Mesenchymal stem cell (in vitro differentiated cells and primary cell): ENCODE results near the gene SMOC2.

Source experiments
- DNase-seq: peaks from one replicate; pipeline ENCODE4 v3.0.0-alpha.2; 2013
- H2AFZ ChIP-seq: one replicate; pipeline ENCODE4 v1.6.1; 2013; ENCODE audit warnings: low read depth, mild to moderate bottlenecking, control low read depth, inconsistent platforms, low read length, moderate library complexity
- H2AK5ac ChIP-seq: 2 replicates; pipeline ENCODE4 v1.6.1; 2013; ENCODE audit warnings: low read length, moderate library complexity, mild to moderate bottlenecking, inconsistent platforms; ENCODE audit not compliant: severe bottlenecking
- H2BK120ac ChIP-seq: one replicate; pipeline ENCODE4 v1.6.1; 2013; ENCODE audit warnings: low read depth, mild to moderate bottlenecking, inconsistent platforms, low read length, moderate library complexity
- H2BK12ac ChIP-seq, 2 experiments: one replicate each; pipeline ENCODE4 v1.6.1; 2013; ENCODE audit warnings: inconsistent platforms in 2 of 2, low read length in 2 of 2, mild to moderate bottlenecking in 2 of 2, moderate library complexity in 2 of 2, control low read depth in 1 of 2
- H2BK15ac ChIP-seq: one replicate; pipeline ENCODE4 v1.6.1; 2013; ENCODE audit warnings: mild to moderate bottlenecking, low read depth, inconsistent platforms; ENCODE audit not compliant: poor library complexity, severe bottlenecking
- H2BK5ac ChIP-seq: 2 replicates; pipeline ENCODE4 v1.6.1; 2013; ENCODE audit warnings: low read depth, mild to moderate bottlenecking, low read length, control low read depth, inconsistent platforms; ENCODE audit not compliant: poor library complexity, severe bottlenecking
- H3K14ac ChIP-seq, 2 experiments: one replicate each; pipeline ENCODE4 v1.6.1; 2013; ENCODE audit warnings: inconsistent platforms in 2 of 2, low read length in 2 of 2, control low read depth in 1 of 2, mild to moderate bottlenecking in 1 of 2, moderate library complexity in 1 of 2
- H3K18ac ChIP-seq, 2 experiments: one replicate each; pipeline ENCODE4 v1.6.1; 2013; ENCODE audit warnings: inconsistent platforms in 2 of 2, low read length in 2 of 2, control low read depth in 1 of 2, low read depth in 1 of 2, mild to moderate bottlenecking in 1 of 2
- H3K23ac ChIP-seq, 2 experiments: one replicate each; pipeline ENCODE4 v1.6.1; 2013; ENCODE audit warnings: inconsistent platforms in 2 of 2, low read length in 2 of 2, mild to moderate bottlenecking in 2 of 2, moderate library complexity in 2 of 2, control low read depth in 1 of 2
- H3K27ac ChIP-seq: 2 replicates; pipeline ENCODE4 v1.5.1; 2013; ENCODE audit warnings: mild to moderate bottlenecking, moderate library complexity, low read length, control low read depth, inconsistent platforms; ENCODE audit not compliant: poor library complexity, severe bottlenecking
- H3K27me3 ChIP-seq, 2 experiments: 2 replicates each; pipeline versions ENCODE4 v1.6.1 to v1.7.0; 2013; ENCODE audit warnings: low read length in 2 of 2, mild to moderate bottlenecking in 2 of 2, moderate library complexity in 2 of 2, control low read depth in 1 of 2, inconsistent platforms in 1 of 2; ENCODE audit not compliant: control insufficient read depth in 1 of 2, insufficient read depth in 1 of 2
- H3K36me3 ChIP-seq, 2 experiments: 2 replicates each; pipeline versions ENCODE4 v1.6.1 to v1.7.0; 2013; ENCODE audit warnings: low read length in 2 of 2, control low read depth in 1 of 2, inconsistent platforms in 1 of 2, low read depth in 1 of 2, mild to moderate bottlenecking in 1 of 2; ENCODE audit not compliant: insufficient read depth in 2 of 2, control insufficient read depth in 1 of 2
- H3K4ac ChIP-seq, 2 experiments: one replicate each; pipeline ENCODE4 v1.6.1; 2013; ENCODE audit warnings: inconsistent platforms in 2 of 2, low read length in 2 of 2, mild to moderate bottlenecking in 2 of 2, moderate library complexity in 2 of 2, control low read depth in 1 of 2, low read depth in 1 of 2
- H3K4me1 ChIP-seq: 2 replicates; pipeline ENCODE4 v1.6.1; 2013; ENCODE audit warnings: low read depth, low read length, control low read depth; ENCODE audit not compliant: control insufficient read depth, insufficient read depth
- H3K4me2 ChIP-seq: 2 replicates; pipeline ENCODE4 v1.6.1; 2013; ENCODE audit warnings: low read length, mild to moderate bottlenecking, inconsistent platforms; ENCODE audit not compliant: poor library complexity, severe bottlenecking
- H3K4me3 ChIP-seq, 2 experiments: 2 replicates each; pipeline versions ENCODE4 v1.5.1 to v1.7.0; 2013; ENCODE audit warnings: low read length in 2 of 2, mild to moderate bottlenecking in 2 of 2, control low read depth in 1 of 2, low read depth in 1 of 2; ENCODE audit not compliant: insufficient read depth in 1 of 2
- H3K79me1 ChIP-seq: replicated peaks from 2 replicates; pipeline ENCODE4 v1.6.1; 2013; ENCODE audit warnings: mild to moderate bottlenecking, control low read depth, low read length, inconsistent platforms; ENCODE audit not compliant: poor library complexity, severe bottlenecking
- H3K9ac ChIP-seq: 2 replicates; pipeline ENCODE4 v1.7.0; 2013; ENCODE audit warnings: mild to moderate bottlenecking, low read length, moderate library complexity
- H3K9me3 ChIP-seq: 2 replicates; pipeline ENCODE4 v1.7.0; 2013; ENCODE audit warnings: mild to moderate bottlenecking, low read length; ENCODE audit not compliant: control insufficient read depth
- H4K8ac ChIP-seq: one replicate; pipeline ENCODE4 v1.6.1; 2013; ENCODE audit warnings: inconsistent platforms, mild to moderate bottlenecking, low read length, moderate library complexity
- H4K91ac ChIP-seq: one replicate; pipeline ENCODE4 v1.6.1; 2013; ENCODE audit warnings: mild to moderate bottlenecking, low read length, inconsistent platforms
- WGBS: methylation state at CpG from one replicate; pipeline ENCODE4 v1.1.7; 2013; ENCODE audit warnings: mixed read lengths; 5-methylcytosine and 5-hydroxymethylcytosine counted together

SMOC2 gene

DNA sequence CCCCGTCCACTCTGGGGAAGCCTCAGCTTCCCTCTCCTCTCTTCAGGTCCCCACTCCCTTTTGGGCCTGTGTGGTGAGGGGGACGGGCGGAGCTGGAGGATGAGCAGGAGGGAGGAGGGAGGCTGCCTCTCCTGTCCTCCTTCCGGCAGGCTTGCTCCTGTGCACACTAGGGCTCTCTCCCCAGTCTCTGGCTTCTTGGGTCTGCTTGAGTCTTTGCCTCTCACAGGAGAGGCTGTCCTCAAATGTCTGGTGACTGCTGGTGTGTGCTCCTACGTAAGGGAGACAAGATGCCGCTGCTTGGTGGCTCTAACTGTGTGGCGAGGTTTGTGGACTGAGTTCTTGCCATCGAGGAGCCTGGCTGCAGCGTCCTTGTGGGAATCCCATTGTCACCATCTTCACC lies 8.8 kb upstream of the SMOC2 start:
- no peak for DNase-seq
- no peak overlapping the region for H2AFZ ChIP-seq
- no peak overlapping the region for H3K14ac ChIP-seq
- no peak overlapping the region for H2BK12ac ChIP-seq
- H3K27me3 ChIP-seq: peaks cover 40 to 47% of the 10 kb centered on the region in 2 experiments
- no peak overlapping the region for H3K4me2 ChIP-seq
- H3K4ac ChIP-seq: no peak overlapping the region
- H2BK120ac ChIP-seq: no peak overlapping the region
- H2AK5ac ChIP-seq: no peak overlapping the region
- no peaks in the 10 kb centered on the region for H3K36me3 ChIP-seq
- H3K4me1 ChIP-seq: no peaks in the 10 kb centered on the region
- no peak overlapping the region for H3K27ac ChIP-seq
- no peak overlapping the region for H3K18ac ChIP-seq
- H2BK15ac ChIP-seq: no peak overlapping the region
- no peak overlapping the region for H3K4me3 ChIP-seq
- H3K79me1 ChIP-seq: no peaks in the 10 kb centered on the region
- no peak overlapping the region for H4K8ac ChIP-seq
- no peak overlapping the region for H3K9ac ChIP-seq
- H3K23ac ChIP-seq: no peak overlapping the region
- 78% methylated on average over 8 of the region's 9 CpGs for WGBS
- H2BK5ac ChIP-seq: no peak overlapping the region
- no peak overlapping the region for H4K91ac ChIP-seq
- no peaks in the 10 kb centered on the region for H3K9me3 ChIP-seq

DNA sequence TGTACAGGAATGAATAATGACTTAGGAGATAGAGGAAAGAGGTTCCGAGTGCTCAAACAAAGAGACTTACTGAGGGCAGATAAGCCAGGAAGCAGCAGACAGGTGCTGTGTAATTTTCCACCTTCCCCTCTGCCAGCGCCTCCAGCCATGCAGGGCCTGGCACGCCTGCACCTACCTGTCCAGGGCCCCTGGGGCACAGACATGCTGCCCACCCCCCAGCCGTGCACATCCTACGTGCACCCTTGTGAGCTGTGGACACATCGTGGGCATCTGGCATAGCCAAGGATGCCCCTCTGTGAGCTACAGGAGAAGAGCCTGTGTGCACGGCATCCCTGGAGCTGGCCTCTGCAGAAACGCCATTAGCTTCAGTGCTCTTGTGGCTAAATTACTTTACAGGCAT lies 7.1 kb upstream of the SMOC2 start:
- Histone ChIP-seq H3K36me3 (no peaks in the 10 kb centered on the region), H3K27ac (no peak overlapping the region), H3K4me2 (no peak overlapping the region), H2BK120ac (no peak overlapping the region), H2BK5ac (no peak overlapping the region), H3K18ac (no peak overlapping the region), H3K27me3 (peaks cover 44 to 52% of the 10 kb centered on the region in 2 experiments), H2AK5ac (no peak overlapping the region), H3K4me3 (no peak overlapping the region), H3K4me1 (no peaks in the 10 kb centered on the region), H3K79me1 (no peaks in the 10 kb centered on the region), H3K23ac (no peak overlapping the region), H3K4ac (no peak overlapping the region), H4K91ac (no peak overlapping the region), H2BK12ac (no peak overlapping the region), H3K14ac (no peak overlapping the region), H2BK15ac (no peak overlapping the region), H3K9me3 (no peaks in the 10 kb centered on the region), H4K8ac (no peak overlapping the region), H3K9ac (no peak overlapping the region), H2AFZ (no peak overlapping the region)
- WGBS: 90% methylated on average over 7 of the region's 8 CpGs
- no peak for DNase-seq

DNA sequence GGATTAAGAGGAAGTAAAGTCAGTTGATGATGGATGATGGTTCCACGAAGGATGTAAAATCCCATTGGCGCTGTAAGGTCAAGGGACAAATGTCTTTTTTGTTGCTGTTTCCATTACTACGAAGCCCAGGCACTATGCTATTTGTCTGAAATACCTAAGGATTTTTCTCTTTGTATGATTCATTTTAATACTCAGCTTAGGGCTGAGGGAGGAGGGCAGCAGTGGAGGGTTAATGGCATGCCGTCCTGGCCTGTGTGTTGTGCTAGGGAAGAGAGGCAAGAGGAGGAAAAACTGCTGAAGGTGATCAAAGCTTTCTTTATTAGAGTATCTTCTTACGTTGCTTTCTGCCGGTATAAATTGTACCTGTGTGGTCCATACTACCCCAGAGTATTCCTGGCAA lies 6.5 kb upstream of the SMOC2 start:
- Histone ChIP-seq H3K9ac (no peak overlapping the region), H3K4me2 (no peak overlapping the region), H3K4me1 (no peaks in the 10 kb centered on the region), H2BK120ac (no peak overlapping the region), H3K4ac (no peak overlapping the region), H3K14ac (no peak overlapping the region), H3K27me3 (peaks cover 48 to 55% of the 10 kb centered on the region in 2 experiments), H2BK12ac (no peak overlapping the region), H3K9me3 (no peaks in the 10 kb centered on the region), H2AK5ac (no peak overlapping the region), H3K27ac (no peak overlapping the region), H4K91ac (no peak overlapping the region), H3K36me3 (no peaks in the 10 kb centered on the region), H3K23ac (no peak overlapping the region), H2BK15ac (no peak overlapping the region), H4K8ac (no peak overlapping the region), H3K79me1 (no peaks in the 10 kb centered on the region), H3K4me3 (no peak overlapping the region), H3K18ac (no peak overlapping the region), H2AFZ (no peak overlapping the region), H2BK5ac (no peak overlapping the region)
- WGBS: 75% methylated on average over 5 of the region's 6 CpGs
- DNase-seq: no peak

GRCh38 chr6:168437751-168438150 lies 3.2 kb upstream of the SMOC2 start:
- Histone ChIP-seq H3K79me1 (no peaks in the 10 kb centered on the region), H3K14ac (no peak overlapping the region), H3K4ac (no peak overlapping the region), H2AFZ (no peak overlapping the region), H4K91ac (no peak overlapping the region), H3K27ac (no peak overlapping the region), H4K8ac (no peak overlapping the region), H2AK5ac (no peak overlapping the region), H2BK15ac (no peak overlapping the region), H2BK12ac (no peak overlapping the region), H3K9ac (no peak overlapping the region), H2BK5ac (no peak overlapping the region), H2BK120ac (no peak overlapping the region), H3K4me1 (peaks cover 18% of the 10 kb centered on the region), H3K36me3 (no peaks in the 10 kb centered on the region), H3K4me3 (no peak overlapping the region), H3K9me3 (no peaks in the 10 kb centered on the region), H3K23ac (no peak overlapping the region), H3K18ac (no peak overlapping the region), H3K4me2 (no peak overlapping the region), H3K27me3 (peaks cover 56 to 70% of the 10 kb centered on the region in 2 experiments)
- DNase-seq: no peak
- 93% methylated on average over 9 of the region's 9 CpGs for whole genome bisulfite sequencing
